NCI-H187 (cell line): Measurements from ENCODE around the gene PGD.
"Not testable (repeated sequence)": the region's sequence is repeated elsewhere in the genome, so short reads cannot be mapped to it uniquely, and the experiment has no call there.

Experiments
- DNase-seq, 2 experiments: peaks; one replicate each; lab custom pipeline; 2025; lab: John Stamatoyannopoulos, UW

Gene PGD

DNA sequence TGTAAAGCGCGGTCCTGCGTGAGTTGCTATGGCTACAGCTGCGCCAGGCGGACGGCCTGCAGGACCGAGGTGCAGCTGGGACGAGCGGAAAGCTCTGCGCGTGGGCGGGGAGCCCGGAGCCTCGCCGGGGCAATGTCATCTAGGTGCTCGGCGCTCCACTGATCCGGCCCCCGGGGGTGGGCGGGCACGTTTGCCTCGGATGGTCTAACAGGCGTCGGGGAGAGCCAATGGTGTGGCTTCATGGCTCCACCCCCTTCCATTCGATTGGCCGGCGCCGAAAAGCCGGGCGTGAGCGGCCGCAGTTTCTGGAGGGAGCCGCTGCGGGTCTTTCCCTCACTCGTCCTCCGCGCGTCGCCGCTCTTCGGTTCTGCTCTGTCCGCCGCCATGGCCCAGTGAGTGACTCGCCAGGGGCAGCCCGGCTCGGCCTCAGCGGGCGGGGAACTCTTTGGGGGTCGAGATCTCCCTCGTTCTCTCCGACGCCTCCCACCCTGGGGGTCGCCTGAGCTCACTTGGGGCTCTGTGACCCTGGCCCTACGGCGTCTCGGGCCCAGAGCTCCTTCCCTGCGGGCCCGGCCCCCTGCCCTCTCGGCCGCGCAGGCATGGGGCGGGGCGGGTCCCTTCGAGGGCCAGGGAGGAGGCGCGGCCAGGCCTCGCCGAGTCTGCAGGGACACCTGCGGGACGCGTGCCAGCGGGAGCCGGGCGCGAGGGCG is at the start of gene PGD:
TSS of gene PGD (plus strand) at position 331 of the 710 bp plus-strand sequence. CDS start at position 385, 54 bp downstream.
- DNase-seq = peak; percentile 88 to 99

DNA sequence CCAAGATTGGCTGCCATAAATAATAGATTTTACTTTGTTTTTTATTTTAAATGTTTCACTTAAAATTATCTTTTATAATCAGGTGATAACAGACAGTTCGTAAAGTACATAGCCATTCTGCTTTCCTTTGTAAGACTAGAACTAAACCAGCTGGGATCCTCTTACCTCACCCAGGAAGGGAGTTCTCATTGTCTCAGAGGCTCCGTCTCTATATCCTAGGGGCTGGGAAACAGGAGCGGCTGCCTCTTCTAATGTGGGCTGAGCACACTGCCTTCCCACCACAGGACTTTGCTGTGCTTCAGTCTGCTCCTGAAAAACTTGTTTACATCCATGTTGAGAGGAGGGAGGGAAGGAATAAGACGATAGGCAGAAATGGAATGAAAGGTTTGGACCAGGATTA is 45.6 kb upstream of the PGD start:
- DNase-seq = no peak

DNA sequence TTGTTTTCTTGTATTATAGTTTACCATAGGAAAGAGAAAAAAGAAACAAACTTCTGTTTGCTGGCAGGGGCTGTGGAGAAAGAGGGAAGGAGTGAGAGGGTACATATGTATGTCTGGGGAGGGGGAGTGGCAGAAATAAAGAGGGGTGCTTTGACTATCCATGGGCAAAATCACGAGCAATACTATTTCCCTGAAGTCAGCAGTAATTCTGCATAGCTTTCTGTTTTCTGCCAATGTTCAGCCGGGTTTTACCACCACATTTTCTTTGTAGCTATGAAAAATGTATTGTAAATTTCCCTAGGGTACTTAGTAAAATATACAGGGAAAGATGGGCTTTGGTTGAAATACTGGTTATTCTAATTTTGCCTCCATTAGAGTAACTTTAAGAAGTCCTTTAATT is 45.2 kb upstream of the PGD start:
- DNase-seq = no peak

DNA sequence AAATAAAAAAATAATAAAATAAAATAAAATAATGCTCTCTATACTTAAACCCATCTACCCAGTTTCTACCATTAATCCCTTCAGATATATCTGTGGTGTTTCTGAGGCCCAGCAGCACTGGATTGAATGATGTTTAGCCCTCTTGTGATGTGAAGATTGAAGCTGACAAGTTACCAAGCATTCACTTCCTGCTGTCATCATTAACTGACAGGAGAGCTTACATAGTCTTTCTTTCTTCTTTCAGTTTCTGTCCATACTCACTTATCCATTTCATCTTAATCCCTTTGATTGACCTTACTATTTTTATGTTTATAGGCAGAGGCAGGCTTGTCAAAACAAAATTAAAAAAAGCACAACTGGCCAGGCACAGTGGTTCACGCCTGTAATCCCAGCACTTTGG is 38.8 kb upstream of the PGD start:
- DNase-seq = no peak

DNA sequence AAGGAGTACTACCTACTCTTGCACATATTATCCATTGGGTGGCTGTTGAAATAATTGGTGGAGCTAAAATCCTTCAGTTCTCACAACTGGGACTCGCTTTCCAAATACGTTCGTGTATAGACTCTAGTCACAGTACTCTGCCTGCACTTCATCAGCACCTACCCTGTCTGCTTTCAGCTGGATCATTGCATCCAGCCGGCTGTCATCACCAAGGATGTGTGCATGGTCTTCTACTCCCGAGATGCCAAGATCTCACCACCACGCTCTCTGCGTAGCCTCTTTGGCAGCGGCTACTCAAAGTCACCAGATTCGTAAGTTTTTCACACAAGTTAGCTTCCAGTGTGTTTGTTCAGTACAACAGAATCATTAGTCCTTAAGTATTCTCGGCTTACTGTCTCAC is 37.3 kb upstream of the PGD start:
- no peak for DNase-seq

DNA sequence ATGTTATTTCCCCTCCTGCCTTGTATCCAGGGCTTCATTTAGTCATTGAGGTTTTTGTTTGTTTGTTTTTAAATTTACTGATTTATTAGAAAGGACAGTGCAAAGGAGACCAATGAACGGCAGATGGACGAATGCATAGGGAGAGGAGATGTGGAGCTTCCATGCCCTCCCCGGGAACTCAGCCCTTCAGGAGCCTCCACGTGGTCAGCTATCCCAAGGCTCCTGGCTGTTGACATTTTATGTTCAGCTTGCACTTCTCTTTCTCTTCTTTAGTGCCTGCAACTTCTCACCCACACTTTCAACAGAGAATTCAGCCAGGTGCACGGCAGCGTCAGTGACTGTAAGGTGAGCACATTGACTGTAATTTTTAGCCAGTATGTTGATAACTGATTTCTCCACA is 30.7 kb upstream of the PGD start:
- no peak for DNase-seq

DNA sequence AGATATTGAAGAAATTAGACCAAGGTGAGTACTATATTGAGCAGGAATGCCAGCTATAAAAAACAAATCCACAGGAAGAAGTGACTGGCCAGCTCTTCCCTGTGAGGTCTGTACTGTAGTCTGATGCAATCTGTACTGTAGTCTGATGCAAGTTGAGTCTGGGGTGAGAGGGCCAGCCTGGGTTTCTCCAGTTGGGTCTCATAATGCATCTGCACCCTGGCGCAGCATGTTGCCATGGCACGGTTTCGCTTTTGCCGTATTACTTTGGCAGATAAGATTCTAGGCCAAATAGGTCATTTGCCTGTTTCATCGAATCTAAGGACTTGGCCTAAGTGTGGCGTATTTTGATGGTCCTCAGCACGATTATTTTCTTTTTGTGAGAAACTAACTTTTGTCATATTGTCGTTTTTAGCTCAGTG is 24.4 kb upstream of the PGD start:
- DNase-seq = no peak

DNA sequence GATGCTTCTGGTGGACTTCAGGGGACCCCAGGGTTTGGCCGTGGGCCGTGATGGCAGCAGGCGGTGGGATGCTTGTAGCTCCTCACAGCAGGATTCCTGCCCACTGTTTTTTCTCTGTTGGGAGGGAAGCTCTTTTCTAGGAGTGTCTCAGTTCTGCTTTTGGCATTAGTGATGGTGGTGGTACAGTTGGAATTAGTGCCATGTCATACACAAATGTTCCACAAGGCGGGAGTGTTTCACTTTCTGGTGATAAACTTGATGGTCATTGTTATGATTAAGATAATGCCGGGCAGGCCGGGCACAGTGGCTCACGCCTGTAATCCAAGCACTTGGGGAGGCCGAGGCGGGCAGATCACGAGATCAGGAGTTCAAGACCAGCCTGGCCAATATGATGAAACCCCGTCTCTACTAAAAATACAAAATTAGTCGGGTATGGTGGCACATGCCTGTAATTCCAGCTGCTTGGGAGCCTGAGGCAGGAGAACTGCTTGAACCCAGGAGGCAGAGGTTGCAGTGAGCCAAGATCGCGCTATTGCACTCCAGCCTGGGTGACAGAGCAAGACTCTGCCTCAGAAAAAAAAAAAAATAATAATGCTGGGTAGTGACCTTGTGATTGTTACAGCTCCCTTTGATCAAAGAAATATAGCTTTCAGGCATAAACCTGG is 21.4 kb upstream of the PGD start:
- not testable (repeated sequence) for DNase-seq

DNA sequence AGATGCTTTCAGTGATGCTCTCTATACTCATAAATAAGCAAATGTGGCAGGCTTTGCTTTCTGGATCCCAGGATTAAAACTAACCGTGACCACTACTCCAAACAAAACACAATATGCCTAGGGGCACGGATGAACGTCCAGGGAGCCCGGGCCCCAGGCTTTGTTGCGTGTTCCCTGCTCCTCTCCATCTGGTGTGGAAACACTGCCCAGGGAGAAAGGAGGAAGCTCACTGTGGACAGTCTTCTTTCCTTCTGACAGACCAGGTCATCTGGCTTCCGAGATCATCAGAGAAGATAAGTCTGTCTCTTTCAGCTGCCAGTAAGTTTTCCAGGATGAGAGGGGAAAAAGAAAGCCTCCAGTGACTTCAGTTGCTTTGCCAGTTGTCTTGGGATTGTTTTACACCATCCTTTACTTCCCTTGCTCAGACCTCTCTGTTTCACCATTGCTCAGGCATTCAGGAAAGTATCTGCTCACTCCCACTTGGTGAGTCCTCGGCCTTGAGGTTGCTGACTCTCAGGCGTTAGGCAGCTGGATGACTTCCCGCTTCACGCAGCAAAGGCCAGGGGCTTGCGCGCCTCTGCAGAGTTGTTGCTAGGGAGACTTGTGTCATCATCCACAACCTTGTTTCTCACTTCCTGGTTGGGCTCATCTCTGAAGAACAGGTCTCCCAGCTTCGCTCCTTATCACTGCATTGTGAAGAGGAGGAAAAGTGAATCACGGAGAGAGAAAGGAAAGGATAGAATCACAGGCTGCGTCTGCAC is 20.6 kb upstream of the PGD start:
- no peak for DNase-seq

DNA sequence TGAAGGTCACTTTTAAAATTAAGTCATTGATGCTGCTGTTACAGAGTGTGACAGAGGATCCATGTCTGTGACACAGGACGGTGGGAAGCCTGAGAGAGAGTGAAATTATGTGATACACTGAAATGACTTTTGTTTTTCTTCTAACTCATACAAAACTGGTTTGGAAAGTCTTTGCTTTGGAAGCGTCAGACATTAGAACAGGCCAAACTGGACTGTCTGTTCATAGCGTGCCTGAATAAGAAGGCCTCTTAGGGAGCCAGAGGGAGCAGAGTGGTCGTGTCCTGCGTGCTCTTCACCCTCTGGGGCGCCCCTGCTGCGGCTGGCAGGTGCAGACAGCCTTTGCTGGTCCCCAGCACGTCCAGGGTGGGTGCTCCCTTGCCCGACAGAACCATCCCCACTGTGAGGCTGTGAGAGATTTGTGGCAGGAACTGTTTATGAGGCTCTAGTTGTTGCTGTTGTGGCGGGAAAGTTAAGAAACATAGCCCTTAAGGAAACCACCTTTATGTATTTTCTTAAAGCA is 19.7 kb upstream of the PGD start:
- no peak for DNase-seq

DNA sequence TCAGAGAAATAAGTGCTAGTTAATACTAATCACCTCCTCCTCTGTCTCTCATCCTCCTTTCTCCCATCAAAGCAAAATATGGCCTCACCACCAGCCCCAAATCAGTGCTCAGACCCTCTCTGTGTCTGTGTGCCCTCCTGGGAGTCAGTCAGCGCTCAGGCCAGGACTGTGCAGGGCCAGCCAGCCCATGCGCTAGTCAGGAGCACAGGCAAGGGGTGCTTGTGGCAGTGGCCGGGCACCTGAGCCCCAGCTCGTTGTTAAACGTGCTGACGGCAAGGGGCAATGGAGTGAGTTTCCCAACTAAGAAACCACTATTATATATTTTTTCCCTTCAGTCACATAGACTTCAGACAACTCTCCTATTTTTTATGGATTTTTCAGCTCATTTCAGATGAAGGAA is 19.2 kb upstream of the PGD start:
- no peak for DNase-seq

DNA sequence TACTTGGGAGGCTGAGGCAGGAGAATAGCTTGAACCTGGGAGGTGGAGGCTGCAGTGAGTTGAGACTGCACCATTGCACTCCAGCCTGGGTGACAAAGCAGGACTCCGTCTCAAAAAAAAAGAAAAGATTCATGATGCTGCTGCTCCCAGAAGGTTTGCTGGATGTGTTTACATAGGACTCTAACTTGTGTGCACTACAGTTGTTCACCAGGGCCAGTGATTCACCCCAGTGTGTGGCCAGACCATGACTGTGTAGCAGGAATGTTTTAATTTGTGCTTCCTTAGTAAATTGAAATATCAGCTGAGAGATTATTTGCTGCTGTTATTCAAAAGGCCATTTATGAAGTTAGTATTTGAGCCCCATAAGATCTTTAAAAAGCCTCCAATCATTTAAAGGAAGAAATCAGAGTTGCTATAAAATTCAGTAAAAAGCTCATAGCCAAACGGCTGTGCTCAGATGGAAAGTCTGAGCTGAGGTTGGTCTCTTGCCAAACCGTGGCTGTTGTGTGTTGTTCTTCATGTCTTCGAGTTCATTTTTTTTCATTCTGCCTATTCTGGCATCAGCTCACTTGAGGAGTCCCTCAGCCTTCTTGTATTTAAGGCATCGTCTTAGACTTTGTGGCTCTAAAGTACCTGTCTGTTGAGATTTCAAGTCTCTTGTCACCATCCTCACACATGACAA is 18.1 kb upstream of the PGD start:
- DNase-seq = no peak

DNA sequence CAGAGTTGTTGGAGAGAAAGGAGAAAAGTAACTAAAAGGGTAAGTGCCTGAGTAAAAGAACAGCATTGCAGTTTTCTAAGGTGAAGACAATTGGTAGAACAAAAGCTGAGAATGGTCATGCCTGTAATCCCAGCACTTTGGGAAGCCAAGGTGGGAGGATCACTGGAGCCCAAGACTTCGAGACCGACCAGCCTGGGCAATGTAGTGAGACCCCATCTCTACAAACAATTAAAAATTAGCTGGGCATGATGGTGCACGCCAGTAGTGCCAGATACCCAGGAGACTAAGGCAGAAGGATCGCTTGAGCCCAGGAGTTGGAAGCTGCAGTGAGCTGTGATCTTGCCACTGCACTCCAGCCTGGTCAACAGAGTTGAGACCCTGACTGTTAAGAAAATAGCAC is 15.2 kb upstream of the PGD start:
- no peak for DNase-seq

DNA sequence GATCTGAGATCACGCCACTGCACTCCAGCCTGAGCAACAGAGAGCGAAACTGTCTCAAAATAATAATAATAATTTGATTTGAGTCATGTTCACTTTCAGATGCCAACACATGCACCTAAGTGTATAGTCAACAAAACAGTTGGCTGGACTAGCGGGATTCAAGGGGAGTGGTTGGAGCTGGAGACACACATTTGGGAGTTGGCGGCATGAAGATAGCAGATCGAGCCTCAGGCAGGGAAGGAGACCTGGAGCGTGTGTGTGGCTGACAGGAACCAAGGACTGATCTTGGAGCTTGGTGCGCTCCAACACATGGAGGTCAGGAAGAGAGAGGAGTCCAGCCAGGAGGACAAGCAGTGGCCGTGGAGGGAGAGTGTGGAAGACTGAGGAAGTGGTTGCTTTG is 14.6 kb upstream of the PGD start:
- DNase-seq = no peak

DNA sequence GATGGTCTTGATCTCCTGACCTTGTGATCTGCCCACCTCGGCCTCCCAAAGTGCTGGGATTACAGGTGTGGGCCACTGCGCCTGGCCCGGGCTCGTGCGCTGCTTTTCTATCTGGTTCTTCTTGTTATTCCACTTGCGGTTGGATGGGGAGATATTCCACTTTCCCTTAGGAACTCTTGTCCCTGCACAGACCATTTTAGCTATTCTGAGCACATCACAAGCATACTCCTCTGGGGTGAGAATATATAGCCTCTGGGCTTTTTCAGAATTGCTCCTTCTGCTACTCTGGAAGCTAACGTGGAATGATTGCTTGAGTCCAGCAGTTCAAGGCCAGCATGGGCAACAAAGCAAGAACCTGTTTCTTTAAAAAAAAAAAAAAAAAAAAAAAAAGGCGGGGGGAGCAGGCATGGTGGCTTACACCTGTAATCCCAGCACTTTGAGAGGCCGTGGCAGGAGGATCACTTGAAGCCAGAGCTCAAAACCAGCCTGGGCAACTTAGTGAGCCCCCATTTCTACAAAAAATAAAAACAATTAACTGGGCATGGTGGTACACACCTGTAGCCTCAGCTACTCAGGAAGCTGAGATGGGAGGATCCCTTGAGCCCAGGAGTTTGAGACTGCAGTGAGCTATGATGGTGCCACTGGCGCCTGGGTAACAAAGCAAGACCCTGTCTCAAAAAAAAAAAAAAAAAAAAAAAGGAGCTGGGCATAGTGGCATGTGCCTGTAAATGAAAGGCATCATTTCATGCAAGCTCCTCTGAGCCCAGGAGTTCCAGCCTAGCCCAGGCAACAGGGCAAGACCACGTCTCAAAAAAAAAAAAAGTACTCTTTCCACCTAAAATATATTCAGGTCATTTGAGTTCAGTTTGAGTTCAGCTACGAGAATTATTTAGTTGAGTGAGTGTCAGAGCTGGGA is 11.8 kb upstream of the PGD start:
- DNase-seq = no peak

DNA sequence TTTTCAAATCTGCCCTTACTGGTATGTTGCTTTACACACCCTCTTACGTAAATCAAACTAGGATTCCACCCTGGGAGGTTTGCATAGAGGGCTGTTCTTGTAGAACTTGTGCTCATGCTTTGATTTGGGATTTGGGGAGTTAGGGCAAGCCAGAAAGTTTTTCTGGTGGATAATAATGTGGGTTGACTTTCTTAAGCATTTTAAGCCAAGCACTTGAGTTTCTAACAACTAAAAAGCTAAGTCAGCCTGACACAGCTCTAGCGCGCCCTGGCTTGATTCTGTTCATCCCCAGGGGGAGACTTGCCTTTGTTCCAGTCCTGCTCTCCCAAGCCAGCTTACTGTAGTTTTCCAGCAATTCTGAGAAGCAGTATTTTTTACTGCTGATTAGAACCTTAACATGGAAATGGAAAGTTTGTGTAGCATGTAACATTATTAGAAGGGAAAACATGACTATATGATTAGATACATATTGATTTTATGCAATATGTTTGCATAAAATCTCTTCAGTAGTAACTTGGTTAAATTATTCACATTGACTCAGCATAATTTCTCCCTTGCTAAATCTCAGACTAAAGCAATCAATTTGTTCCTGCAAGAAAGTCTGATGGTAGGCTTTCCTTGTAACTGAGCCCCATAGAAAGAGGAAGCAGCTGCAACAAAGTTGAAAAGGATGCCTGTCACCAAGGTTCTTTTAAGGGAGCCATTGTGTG is 11.0 kb upstream of the PGD start:
- no peak for DNase-seq

DNA sequence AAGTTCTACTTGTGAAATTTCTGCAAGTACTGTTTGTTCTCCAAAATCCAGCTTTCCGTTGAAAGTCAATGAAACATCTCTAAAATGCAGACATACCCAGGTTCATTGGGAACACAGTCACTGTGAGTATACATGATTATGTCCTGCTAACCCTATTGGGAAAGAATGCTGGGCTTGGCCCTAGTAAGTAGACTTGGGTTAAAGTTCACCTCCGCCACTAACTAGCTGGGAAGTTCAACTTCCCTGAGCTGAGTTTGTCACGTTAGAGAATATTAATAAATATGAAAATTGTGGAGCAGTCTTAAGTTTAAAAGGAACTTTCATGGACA is 10.5 kb upstream of the PGD start:
- DNase-seq = no peak

DNA sequence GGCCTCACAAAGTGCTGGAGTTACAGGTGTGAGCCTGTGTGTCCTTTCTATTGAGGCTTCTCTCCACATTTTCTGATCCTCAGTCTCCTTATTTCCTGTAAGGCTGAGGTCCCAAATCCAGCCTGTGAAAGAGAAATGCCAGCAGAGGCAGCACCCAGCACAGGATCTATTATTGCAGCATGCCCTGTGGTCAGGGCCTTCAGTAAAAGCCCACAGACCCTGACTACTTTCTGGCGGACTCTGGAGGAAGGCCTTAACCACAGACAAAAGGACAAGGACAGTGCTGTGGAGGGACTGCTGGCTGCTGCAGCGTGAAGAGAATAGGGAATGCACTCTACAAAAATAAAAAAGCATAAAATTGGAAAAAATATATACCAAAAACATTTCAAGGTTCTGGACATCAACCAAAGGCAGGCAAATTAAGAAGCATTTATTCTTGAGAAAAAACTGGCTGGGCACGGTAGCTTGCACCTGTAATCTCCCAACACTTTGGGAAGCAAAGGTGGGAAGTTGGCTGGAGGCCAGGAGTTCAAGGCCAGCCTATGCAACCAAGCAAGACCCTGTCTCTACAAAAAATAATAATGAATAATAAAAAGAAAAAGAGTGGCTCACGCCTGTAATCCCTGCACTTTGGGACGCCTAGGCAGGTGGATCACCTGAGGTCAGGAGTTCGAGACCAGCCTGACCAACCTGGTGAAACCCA is 9.4 kb upstream of the PGD start:
- no peak for DNase-seq

DNA sequence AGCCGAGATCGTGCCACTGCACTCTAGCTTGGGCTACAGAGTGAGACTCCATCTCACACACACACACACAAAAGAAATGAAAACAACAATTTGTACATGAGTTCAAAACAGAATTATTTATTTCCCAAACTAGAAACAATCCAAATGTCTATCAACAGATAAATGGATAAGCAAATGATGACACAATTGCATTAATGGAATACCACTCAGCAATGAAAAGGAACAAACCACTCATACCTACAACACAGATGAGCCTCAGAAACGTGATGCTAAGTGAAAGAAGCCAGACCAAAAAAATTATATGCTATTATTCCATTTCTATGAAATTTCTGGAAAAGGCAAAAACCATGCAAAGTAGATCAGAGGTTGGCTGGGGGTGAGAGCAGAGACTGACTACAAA is 2.0 kb upstream of the PGD start:
- DNase-seq = no peak

DNA sequence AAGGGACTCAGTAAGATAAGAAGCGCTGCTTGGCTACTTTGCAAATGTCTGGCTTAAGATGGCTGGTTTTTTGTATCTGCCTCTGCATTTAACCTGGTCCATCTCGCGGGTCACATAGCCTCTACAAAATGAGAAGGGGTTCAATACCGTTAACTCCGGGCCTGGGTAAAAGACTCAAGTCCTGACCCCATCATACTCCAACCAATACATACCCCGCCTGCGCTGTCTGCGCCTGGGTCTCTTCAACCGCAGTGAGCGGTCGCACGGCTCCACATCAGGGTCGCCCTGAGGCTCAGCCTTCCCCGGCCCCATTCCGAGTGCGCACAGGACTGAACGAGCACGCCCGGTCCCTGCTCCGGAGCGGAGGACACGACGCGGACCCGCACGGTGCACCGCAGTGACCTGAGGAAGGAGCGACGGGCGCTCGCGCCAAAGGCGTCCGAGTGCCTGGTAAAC is 558 bp upstream of the PGD start:
- no peak for DNase-seq
